GM19099 (cell line): Measurements from ENCODE around the gene FOLR3.
"Not testable (repeated sequence)": the region's sequence is repeated elsewhere in the genome, so short reads cannot be mapped to it uniquely, and the experiment has no call there.

Experiments
- POLR2A ChIP-seq: IDR thresholded peaks from 3 replicates; pipeline ENCODE4 v1.6.1; 2011; ENCODE audit warnings: low read depth; ENCODE audit not compliant: insufficient read length; ENCODE audit errors: extremely low read depth

The FOLR3 gene

GRCh38 chr11:72135473-72135872 is at the start of gene FOLR3:
FOLR3 (plus strand) TSS chr11:72135725; CDS start chr11:72135953, 228 bp downstream.
- TF ChIP-seq POLR2A, result not testable (repeated sequence)

- no peak for TF ChIP-seq POLR2A
Observed at GRCh38 chr11:72088076-72088808, 47.3 kb upstream of the FOLR3 start.

GRCh38 chr11:72091292-72091691 is 44.2 kb upstream of the FOLR3 start:
- TF ChIP-seq POLR2A, result no peak

GRCh38 chr11:72098741-72099140 is 36.8 kb upstream of the FOLR3 start:
- TF ChIP-seq POLR2A, result no peak

- no peak for TF ChIP-seq POLR2A
Observed at GRCh38 chr11:72100009-72100408, 35.5 kb upstream of the FOLR3 start.

- no peak for TF ChIP-seq POLR2A
Observed at GRCh38 chr11:72100462-72100861, 35.1 kb upstream of the FOLR3 start.

- TF ChIP-seq POLR2A, result no peak
Observed at GRCh38 chr11:72102162-72102561, 33.4 kb upstream of the FOLR3 start.

GRCh38 chr11:72102631-72102945 is 32.9 kb upstream of the FOLR3 start:
- TF ChIP-seq POLR2A, result no peak

- peak; percentile 95 for TF ChIP-seq POLR2A
Observed at GRCh38 chr11:72102946-72103753, 32.4 kb upstream of the FOLR3 start, which contains the start of gene LAMTOR1. LAMTOR1 (minus strand) TSS chr11:72103297; CDS start chr11:72103224, 73 bp downstream.

- TF ChIP-seq POLR2A, result no peak
Observed at GRCh38 chr11:72103754-72104167, 31.8 kb upstream of the FOLR3 start.

- no peak for TF ChIP-seq POLR2A
Observed at GRCh38 chr11:72105888-72106287, 29.6 kb upstream of the FOLR3 start, which contains the start of gene TOMT. TOMT (plus strand) TSS chr11:72105924; CDS start chr11:72105952, 28 bp downstream.

GRCh38 chr11:72111300-72112142 is 24.0 kb upstream of the FOLR3 start:
- no peak for TF ChIP-seq POLR2A

- TF ChIP-seq POLR2A, result peak; percentile 98
Observed at GRCh38 chr11:72112143-72112977, 23.2 kb upstream of the FOLR3 start, which contains the start of gene ANAPC15. ANAPC15 (minus strand) TSS chr11:72112695; CDS start chr11:72111276, 1,419 bp downstream.
